NCI-H446 (cell line): ENCODE results near the gene DNAJC6.

Source experiments
- DNase-seq, 2 experiments: peaks; one replicate each; lab custom pipeline; 2025; lab: John Stamatoyannopoulos, UW

DNAJC6 gene

GRCh38 chr1:65292861-65293593 lies 16.3 kb upstream of the DNAJC6 start:
- peak in 1 of 2 experiments; percentile 23 for DNase-seq

GRCh38 chr1:65297706-65298105 lies 11.6 kb upstream of the DNAJC6 start:
- DNase-seq, result no peak

- DNase-seq, result no peak
Measured at GRCh38 chr1:65299328-65299727, 10.0 kb upstream of the DNAJC6 start.

- DNase-seq, result no peak
Measured at GRCh38 chr1:65308781-65309303, 501 bp upstream of the DNAJC6 start.

GRCh38 chr1:65310078-65310587 lies 790 bp downstream of the DNAJC6 start:
- DNase-seq, result peak; percentile 28 to 71

GRCh38 chr1:65311760-65312159 lies 2.4 kb downstream of the DNAJC6 start:
- DNase-seq, result peak in 1 of 2 experiments; percentile 23

- no peak for DNase-seq
Measured at GRCh38 chr1:65316233-65316632, 6.9 kb downstream of the DNAJC6 start.

GRCh38 chr1:65317866-65318653 lies 8.7 kb downstream of the DNAJC6 start:
- peak; percentile 12 to 79 for DNase-seq

- peak; percentile 80 to 96 for DNase-seq
Measured at GRCh38 chr1:65319141-65319540, 9.8 kb downstream of the DNAJC6 start.

- no peak for DNase-seq
Measured at GRCh38 chr1:65319754-65320153, 10.4 kb downstream of the DNAJC6 start.

- DNase-seq, result no peak
Measured at GRCh38 chr1:65321879-65322278, 12.5 kb downstream of the DNAJC6 start.

GRCh38 chr1:65323246-65323645 lies 13.9 kb downstream of the DNAJC6 start:
- no peak for DNase-seq

GRCh38 chr1:65330021-65330420 lies 20.7 kb downstream of the DNAJC6 start:
- no peak for DNase-seq

GRCh38 chr1:65330822-65331221 lies 21.5 kb downstream of the DNAJC6 start:
- DNase-seq, result no peak

- DNase-seq, result no peak
Measured at GRCh38 chr1:65332821-65333220, 23.5 kb downstream of the DNAJC6 start.

GRCh38 chr1:65334081-65334480 lies 24.7 kb downstream of the DNAJC6 start:
- no peak for DNase-seq

- no peak for DNase-seq
Measured at GRCh38 chr1:65339866-65340468, 30.6 kb downstream of the DNAJC6 start.

GRCh38 chr1:65341381-65341780 lies 32.0 kb downstream of the DNAJC6 start:
- no peak for DNase-seq

- DNase-seq, result no peak
Measured at GRCh38 chr1:65343286-65343685, 33.9 kb downstream of the DNAJC6 start.

- peak; percentile 8 to 31 for DNase-seq
Measured at GRCh38 chr1:65344171-65344814, 35.0 kb downstream of the DNAJC6 start.

- DNase-seq, result no peak
Measured at GRCh38 chr1:65346190-65346589, 36.8 kb downstream of the DNAJC6 start.
